ENCODE measurements around the gene GRPEL1.

The GRPEL1 gene

DNA sequence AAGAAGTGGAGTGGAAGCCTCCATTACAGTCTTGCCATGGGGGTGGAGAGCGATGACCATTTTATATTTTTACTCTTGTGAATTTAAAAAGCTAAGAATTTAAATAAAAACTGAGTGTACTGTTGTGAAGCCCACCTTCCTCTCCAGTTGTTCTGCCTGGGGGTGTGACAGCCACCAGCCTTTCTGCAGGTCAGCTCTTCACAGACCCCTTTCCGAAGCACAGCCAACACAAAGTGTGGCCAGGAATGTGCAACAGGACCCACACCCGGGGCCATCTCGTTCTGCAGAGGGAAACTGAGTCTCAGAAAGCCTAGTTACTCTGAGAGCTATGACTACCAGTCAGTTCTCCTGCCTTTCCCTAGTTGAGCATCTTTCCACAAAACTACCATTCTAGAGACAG, 1.4 kb downstream of the GRPEL1 start:
- in situ Hi-C loops (cut with MboI; ENCODE audit: low sequenced_read_pairs), result no loop called here

DNA sequence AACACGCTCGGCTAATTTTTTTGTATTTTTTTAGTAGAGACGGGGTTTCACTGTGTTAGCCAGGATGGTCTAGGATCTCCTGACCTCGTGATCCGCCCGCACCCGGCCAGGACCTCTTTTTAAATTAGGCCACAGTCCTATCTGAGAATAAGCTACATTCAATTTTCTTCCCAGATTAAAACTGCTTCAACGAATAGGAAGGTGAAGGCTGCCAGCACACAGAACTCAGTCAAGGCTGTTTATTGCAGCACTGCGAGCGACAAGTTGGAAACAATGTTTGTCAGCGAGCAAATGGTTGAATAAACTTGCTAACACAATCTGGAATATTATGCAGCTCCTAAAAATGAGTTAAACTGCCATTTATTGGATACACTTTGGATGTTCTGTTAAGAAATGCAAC, 1.9 kb downstream of the GRPEL1 start:
- in situ Hi-C loops (cut with MboI; ENCODE audit: low sequenced_read_pairs), result no loop called here

DNA sequence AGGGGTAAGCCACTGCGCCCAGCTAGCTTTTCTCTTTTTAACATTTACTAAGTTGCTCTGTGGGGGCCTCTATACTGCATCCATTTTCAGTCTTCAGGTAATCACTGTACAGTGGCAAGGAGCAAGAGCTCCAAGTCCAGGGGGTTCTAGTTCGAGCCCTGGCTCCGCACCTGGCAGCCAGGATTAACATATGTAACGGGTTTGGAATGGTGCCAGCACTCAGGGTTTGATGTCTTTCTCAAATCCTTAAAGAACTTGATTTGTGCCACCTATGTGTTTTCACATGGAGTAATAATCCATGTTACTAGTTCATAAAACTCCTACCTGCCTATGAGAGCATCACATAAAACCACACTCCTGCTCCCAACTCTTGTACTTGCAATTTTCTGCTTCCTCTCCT, 4.5 kb downstream of the GRPEL1 start:
- in situ Hi-C loops (cut with MboI; ENCODE audit: low sequenced_read_pairs), result no loop called here

DNA sequence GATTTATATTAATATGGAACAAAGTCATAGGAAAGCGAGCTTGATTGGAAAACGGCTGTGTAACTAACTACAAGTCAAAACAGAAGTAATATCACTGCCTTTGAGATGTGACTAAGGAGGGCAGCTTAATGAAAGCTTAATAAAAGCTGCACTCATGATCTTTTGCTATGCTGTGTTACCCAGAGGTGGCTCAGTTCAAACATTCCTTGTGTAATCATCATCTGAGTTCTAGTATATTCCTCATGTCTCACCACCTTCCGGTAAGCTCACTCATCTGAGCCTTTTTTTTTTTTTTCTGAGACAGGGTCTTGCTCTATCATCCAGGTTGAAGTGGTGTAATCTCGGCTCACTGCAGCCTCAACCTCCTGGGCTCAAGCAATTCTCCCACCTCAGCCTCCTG, 5.0 kb downstream of the GRPEL1 start:
- in situ Hi-C loops (cut with MboI; ENCODE audit: low sequenced_read_pairs), result no loop called here

DNA sequence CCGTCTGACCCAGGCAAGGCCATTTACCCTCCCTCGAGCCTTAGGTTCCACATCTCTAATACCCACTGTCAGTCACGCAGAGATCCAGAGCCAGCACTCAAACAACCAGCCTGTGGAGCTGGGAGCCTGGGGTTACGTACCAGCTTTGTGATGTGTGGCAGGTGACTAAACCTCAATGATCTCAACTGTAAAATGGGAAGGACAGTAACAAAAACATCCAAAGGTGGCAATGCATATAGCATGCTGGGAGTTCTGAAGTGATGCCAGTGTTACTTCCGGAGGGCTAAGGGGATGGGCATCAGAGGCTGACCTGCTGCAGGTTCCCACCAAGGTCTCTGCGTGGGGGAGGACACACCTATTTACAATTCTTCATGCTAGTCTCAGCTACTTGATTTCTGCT, 6.0 kb downstream of the GRPEL1 start:
- in situ Hi-C loops (cut with MboI; ENCODE audit: low sequenced_read_pairs), result no loop called here

DNA sequence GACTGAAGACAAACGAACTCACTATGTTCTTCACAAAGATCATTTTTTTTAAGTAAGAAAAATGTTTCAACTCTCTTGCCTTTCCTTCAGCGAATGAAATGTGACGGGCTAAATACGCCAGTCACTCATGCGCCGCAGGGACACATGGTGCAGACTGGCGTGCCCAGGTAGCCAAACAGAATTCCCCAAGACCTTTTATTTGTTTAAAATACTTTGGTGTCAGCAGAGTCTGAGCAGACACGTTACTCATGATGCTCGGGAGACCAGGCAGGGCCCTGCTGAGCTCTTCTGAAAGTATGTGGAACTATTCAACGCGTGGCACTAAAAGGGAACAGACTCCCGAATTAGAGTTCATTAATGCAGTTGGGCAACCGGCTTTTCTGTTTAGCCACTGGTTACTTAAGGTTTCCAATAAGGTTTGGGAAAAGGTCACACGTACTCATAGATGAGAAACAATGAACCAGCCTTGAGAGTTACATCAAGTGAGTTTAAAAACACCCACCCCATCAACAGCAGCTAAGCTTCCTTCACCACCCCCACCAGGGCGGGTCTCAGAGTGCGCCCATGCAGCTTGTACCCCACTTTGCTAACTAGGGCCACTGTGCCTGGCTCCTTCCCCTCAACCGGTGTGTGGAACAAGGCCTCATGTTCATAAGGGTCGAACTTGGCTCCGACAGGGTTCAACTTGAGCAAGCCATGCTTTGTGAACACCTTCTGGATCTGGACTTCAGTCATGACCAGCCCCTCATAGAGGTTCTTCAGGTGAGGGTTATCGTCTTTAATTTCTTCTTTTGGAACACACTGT, 7.3 kb downstream of the GRPEL1 start:
- in situ Hi-C loops (cut with MboI; ENCODE audit: low sequenced_read_pairs), result no loop called here

DNA sequence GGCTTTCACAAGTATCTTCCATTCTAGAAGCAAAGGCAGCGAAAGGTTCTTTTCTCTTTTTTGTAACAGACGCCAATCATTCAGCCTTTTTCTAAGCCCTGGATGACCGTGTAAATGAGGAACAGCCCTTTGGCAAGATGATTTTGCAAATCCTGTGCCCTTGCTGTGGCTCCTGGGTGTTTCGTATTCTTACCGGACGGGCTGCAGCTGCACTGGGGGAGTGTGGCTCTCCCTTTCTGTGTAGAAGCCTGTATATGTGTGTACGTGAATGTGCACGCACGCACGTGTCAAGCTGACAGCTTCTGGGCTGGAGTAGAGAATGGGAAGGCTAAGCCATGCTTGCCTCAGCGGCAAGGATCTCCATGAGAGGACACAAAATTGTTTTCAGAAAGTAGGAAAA, 8.2 kb downstream of the GRPEL1 start:
- in situ Hi-C loops (cut with MboI; ENCODE audit: low sequenced_read_pairs), result no loop called here

DNA sequence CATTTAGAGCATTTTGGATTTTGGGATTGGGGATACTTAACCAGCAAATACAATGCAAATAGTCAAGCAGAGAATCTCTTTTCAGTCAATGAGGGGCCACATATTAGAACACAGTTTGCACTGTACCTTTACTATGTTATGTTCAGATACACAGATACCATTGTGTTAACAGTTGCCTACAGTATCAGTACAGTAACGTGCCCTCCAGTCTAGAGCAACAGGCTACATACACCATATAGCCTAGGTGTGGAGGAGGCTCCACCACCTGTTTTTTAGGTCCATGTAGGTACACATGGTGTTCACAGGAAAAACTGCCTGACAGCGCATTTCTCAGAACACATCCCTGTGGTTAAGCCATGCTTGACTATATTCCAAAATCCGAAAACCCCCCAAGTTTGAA, 9.1 kb downstream of the GRPEL1 start:
- in situ Hi-C loops (cut with MboI; ENCODE audit: low sequenced_read_pairs), result no loop called here

DNA sequence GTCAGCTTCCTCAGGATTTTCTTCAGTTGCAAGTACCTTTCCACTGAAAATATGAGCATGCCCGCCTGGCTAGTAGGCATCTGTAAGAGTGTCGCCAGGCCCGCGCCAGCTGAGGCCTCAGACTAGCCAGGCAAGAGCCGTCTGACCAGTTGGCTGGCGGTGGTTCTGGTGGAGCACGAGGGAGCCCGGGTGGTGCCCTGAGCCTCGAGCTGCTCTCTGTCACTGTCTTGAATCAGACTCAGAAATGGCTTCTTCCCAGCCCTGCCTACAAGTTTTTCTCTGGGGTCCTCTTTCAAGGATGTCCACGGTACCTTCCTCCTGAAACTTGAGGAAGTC, 11.9 kb downstream of the GRPEL1 start:
- in situ Hi-C loops (cut with MboI; ENCODE audit: low sequenced_read_pairs), result no loop called here

DNA sequence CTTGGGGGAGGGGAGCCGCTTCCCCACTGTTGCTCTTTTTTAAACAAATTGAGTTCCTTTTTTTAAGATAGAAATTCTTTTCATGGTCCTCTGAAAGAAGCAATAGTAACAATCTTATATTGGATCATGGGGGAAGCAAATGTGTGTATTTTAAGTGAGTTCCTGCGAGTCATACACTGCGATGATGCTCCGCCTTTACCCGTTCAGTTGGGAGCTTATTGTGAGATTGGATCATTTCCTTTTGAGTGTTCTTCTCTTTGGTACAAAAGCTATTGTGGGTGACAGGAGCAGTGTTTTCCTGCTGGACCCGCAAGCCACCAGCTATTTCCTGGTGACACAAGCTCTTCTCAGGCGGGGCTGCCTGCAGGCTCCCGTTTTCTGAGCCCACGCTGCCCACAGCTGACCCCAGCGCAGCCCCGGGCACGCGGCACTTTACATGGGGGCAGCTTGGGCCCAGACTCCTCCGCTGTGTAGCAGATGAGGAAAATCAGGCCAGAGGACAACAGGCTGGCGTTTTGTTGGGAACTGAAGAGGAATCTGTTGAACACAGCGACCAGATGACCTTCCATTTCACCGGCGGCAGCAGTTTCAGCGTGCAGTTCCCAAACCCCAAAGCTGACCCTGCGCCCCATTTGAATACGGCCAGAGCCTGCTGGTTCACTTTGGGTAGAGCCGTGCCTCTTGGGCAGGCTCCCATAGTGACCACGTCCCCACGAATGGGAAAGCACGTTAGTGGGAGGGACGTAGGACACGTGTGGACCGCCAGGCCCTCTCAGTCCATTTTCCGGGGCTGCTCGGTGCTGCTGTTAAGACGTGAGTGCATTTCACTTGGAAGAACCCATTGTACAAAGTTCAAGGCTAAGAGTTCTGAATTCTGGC, 12.5 kb downstream of the GRPEL1 start:
- in situ Hi-C loops (cut with MboI; ENCODE audit: low sequenced_read_pairs), result no loop called here

DNA sequence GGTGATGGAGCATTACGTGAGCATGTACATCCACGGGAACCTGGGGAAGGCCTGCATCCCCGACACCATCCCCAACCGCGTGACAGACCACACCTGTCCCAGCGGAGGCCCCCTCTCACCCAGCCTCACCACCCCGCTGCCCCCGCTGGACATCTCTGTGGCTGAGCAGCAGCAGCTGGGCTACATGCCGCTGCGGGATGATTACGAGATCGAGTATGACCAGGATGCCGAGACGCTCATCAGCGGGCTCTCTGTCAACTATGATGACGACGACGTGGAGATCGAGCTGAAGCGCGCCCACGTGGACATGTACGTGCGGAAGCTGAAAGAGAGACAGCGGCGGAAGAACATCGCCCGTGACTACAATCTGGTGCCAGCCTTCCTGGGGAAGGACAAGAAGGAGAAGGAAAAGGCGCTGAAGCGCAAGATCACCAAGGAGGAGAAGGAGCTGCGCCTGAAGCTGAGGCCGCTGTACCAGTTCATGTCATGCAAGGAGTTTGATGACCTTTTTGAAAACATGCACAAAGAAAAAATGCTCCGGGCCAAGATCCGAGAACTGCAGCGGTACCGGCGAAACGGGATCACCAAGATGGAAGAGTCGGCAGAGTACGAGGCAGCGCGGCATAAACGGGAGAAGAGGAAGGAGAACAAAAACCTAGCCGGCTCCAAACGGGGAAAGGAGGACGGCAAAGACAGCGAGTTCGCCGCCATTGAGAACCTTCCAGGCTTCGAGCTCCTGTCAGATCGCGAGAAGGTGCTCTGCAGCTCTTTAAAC, 13.6 kb downstream of the GRPEL1 start:
- in situ Hi-C loops (cut with MboI; ENCODE audit: low sequenced_read_pairs), result no loop called here

DNA sequence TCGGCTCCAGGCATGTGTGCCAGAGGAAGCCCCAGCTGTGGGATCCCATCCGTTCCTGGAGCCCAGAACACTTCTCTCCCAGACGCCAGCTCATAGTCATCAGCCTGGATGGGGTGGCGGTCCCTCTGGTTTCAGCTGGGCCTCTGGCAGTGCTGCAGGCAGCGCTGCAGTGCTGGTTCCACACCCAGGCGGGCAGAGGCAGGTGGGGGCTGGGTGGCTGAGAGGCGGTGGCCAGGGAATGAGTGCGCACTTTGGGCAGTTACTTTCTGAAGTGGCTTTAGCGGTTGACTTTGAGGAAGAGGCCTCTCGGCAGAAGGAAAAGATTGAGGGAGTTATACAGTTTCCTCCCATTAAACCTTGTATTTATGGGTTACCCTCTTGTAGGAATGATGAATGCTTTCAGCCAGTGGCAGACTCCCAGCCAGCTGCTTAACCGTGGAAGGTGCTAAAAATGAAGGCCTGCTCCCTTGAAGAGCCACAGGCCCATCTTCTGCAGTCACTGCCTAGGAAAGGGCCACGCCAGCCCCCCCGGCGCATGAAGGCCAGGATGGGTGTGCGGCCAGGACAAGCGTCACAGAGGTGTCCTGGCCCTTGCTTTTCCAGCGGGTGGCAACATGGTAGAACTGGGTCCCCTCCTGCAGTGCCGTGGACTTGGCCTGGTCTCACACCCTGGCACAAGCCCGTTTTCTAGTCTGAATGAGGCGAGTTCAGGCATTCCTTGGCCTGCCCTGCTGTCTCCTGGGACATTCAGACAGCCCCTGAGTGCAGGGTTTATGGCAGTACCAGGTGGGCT, 14.7 kb downstream of the GRPEL1 start:
- in situ Hi-C loops (cut with MboI; ENCODE audit: low sequenced_read_pairs), result no loop called here

DNA sequence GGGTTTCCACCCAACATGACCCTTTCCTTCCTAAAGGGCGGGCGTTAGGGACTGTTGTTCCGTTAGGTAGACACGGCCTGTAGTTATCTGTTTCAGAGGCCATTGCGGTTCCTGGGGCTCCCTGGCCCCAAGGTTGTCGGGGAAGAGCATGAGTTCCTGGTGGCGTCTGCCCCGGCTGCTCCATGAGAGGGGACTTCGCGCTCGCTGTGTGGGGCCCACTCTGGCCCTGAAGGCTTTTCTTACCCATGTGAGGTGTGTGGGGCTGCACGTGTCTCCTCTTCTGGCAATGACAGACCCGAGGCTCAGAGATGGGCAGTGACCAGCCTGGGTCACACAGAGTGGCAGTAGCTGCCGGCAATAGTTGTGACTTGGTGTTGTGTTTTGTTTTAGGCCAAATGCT, 15.6 kb downstream of the GRPEL1 start:
- in situ Hi-C loops (cut with MboI; ENCODE audit: low sequenced_read_pairs), result no loop called here

DNA sequence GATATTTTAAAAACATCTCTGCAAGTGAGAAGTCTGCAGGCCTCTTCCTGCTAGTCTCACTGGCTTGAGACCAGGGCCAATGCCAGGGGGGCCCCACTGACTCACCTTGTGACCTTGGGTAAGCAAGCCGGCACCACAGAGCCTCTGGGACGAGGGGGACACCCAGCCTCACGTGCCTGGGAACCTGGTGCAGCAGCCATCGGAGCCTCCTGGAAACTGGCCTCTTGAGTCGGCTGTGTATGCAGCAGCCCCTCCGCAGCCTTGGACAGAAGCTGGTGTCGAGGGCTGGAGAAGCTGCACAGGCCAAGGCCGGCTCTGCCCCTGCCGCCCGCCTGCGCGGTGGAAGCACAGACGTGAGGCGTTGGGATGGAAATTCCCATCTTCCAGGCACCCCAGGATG, 16.0 kb downstream of the GRPEL1 start:
- in situ Hi-C loops (cut with MboI; ENCODE audit: low sequenced_read_pairs), result no loop called here

DNA sequence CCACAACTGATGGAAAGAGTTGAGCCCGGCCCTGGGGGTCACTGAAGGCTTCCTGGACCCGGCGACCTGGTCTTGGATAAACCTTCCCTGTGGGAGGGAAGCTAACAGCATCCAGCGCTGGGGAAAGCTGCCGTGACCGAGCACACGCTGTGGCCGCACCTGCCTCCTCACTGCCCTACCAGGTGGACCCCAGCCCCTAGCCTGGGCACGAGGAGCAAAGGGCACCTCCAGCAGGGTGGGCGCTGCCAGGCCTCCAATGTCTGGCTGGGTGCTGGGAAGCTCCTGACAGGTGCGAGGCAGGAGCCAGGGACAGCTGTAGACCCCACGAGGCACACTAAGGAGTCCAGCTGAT, 16.7 kb downstream of the GRPEL1 start:
- in situ Hi-C loops (cut with MboI; ENCODE audit: low sequenced_read_pairs), result no loop called here

DNA sequence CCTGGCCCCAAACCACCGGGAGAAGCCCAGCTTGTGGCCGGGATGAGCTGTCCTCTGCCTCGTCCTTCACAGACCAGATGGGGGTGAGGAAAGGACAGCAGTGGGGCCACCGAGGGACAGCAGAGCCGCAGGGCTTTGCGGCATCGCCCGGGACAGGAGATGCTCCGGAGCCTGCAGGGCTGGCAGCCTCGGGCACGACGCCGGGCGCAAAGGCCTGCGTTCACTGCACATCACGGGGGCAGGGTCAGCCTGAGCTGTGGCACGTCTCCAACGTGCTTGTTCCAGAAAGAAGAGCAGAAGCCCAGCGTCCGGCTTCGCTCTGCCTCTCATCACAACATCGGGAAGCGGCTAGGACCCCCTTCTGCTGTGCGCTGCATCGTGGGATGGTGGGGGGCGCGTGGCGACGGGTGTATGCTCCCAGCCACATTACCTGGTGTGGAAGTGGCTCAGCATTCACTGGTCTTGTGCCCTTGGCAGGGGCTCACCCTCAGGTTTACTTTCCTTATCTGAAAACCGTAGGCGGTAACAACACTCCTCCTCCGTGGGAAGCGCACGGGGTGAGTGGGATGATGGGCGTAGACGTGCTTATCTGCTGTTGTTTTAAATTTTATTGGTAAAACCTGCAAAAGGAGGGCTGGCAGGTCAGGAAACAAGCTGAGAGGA, 17.3 kb downstream of the GRPEL1 start:
- in situ Hi-C loops (cut with MboI; ENCODE audit: low sequenced_read_pairs), result no loop called here

DNA sequence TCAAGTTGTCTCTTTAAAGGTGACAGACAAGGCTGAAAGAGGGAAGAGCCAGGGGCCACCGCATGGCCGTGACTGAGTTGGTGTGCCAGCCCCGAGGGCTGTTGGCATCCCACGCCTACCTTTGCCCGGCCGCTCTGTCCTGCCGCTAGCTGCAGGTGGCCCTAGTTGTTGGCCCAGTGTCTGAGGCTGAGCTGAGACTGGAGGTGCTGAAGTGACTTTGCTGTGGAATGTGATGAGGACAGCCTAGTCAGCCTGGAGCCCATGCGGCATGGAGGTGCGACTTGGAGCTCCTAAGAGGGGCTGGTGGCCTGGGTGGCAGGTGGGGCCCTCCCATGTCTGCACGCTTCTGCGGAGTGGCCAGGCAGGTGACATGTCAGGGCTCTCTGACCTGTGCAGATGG, 18.1 kb downstream of the GRPEL1 start:
- in situ Hi-C loops (cut with MboI; ENCODE audit: low sequenced_read_pairs), result no loop called here

DNA sequence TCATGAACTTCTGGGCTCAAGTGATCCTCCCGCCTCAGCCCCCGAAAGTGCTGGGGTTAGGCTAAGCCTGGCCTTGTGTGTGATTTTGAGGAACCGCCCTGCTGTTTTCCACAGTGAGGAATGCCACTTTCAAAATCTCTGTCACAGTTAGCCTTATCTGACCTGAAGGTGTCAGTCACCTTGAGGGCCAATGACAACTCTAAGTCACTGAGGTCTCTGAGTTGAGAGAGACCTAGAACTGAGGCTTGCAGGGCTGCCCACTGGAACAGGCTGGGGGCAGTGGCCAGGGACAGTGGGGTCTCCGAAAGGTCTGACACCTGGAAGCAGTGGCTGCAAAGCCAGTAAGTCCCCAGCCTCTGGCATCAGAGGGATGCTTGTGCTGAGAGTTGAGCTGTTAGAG, 18.6 kb downstream of the GRPEL1 start:
- in situ Hi-C loops (cut with MboI; ENCODE audit: low sequenced_read_pairs), result no loop called here

DNA sequence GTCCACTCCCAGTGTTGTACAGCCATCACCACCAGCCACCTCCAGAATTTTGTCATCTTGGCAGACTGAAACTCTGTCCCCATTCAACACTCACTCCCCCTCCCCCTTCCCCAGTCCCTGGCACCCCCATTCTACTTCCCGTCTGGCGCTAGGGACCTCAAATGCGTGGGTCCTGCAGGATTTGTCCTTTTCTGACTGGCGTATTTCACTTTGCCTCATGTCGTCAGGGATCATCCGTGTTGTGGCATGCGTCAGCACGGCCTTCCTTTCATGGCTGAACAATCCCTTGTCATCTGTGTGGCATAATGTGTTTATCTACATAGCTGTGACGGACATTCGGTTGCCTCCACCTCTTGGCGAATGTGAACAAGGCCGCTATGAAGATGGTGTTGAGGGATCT, 19.2 kb downstream of the GRPEL1 start:
- in situ Hi-C loops (cut with MboI; ENCODE audit: low sequenced_read_pairs), result no loop called here

DNA sequence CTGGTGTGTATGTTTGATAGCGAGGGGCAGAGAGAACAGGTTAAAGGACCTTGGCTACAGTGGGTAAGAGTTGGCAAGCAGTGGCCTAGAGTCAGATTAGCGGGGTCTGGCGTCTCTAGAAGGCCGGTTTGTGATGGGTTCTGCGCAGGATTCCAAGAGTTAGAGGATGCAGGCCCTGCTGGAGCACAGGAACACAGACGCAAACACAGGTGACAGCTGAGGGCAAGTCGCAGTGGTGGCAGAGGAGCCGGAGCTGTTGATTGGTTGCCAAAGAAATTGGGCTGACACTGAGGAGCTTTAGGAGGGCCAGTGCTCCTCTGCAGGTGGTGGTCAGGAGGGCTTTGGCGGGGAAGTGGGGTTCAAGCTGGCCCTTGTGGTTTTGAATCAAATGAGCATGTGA, 20.9 kb downstream of the GRPEL1 start:
- in situ Hi-C loops (cut with MboI; ENCODE audit: low sequenced_read_pairs), result no loop called here
